ENCODE measurements around the gene LSM12.

DNA sequence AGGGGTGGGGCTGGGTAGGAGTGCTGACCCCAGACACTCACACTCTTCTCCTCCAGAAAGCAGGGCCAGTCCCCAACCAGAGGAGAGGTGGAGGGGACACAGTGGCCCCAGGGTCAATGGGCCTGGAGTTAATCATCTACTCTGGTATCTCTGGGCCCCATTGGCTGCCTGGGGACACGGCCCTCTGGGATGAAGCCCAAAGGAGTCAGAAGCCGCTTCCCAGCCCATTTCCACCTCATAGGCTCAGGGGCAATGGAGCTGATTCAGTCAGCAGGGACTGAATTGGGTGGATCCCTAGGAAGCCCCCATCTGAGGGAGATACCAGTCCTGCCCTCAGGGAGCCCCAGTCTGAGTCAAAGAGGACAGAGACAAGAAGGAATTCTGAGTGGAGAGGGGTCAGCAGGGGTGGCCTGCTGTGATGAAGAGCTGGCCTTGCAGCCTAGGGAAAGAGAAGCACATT lies 65.0 kb downstream of the LSM12 start:
- TF ChIP-seq POLR2A (IDR thresholded peaks at IDR 0.05) (no peak), EP300 (IDR thresholded peaks at IDR 0.05) (no peak)
- TF ChIP-seq, protein P1, sequence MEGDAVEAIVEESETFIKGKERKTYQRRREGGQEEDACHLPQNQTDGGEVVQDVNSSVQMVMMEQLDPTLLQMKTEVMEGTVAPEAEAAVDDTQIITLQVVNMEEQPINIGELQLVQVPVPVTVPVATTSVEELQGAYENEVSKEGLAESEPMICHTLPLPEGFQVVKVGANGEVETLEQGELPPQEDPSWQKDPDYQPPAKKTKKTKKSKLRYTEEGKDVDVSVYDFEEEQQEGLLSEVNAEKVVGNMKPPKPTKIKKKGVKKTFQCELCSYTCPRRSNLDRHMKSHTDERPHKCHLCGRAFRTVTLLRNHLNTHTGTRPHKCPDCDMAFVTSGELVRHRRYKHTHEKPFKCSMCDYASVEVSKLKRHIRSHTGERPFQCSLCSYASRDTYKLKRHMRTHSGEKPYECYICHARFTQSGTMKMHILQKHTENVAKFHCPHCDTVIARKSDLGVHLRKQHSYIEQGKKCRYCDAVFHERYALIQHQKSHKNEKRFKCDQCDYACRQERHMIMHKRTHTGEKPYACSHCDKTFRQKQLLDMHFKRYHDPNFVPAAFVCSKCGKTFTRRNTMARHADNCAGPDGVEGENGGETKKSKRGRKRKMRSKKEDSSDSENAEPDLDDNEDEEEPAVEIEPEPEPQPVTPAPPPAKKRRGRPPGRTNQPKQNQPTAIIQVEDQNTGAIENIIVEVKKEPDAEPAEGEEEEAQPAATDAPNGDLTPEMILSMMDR (IDR thresholded peaks at IDR 0.05) = no peak

Measured in suprapubic skin (tissue), 3 donors.